Glomerular endothelial cell (primary cell): ENCODE results near the gene ABLIM2. TPM values are rescaled to one million over a fixed set of nuclear protein-coding genes. Genes with fewer than 3 reads are reported as not detected.

Source experiments
- DNase-seq: peaks from one replicate; pipeline ENCODE4 v3.0.0-alpha.2; 2011; ENCODE audit warnings: low read depth, low spot score; ENCODE audit errors: extremely low read depth
- total RNA-seq: library from RNA; depleted of rRNA; stranded (reverse); fragments of >200 nt; gene quantifications from 2 replicates; pipeline ENCODE4 v1.2.3, GENCODE V29; 2015

The ABLIM2 gene
- total RNA-seq, 1 donor from 2014 or later: 0.99 TPM

DNA sequence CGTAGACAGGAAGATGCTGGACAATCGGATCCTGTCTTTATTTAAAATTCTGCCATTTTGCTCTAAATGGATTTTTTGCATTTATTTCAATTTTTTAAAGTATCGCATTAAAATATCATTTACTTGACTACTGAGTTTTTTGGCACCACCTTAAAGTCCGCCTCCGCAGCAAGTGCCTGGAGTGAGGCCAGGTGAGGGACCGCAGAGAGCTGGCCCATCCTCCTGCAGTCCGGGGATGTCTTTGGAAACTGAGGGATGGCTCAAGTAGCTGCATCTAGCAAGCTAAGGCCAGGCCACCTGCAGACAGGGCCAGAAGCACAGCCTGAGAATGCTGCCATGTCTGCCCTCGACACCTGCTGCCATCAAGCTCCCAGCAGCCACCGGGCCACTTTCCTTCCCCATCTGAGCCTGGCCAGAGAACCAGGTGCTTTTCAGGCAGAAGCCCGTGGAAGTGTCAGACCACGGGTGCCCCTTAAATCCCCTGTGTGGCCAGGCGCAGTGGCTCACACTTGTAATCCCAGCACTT is 69.6 kb downstream of the ABLIM2 start:
- no peak for DNase-seq

DNA sequence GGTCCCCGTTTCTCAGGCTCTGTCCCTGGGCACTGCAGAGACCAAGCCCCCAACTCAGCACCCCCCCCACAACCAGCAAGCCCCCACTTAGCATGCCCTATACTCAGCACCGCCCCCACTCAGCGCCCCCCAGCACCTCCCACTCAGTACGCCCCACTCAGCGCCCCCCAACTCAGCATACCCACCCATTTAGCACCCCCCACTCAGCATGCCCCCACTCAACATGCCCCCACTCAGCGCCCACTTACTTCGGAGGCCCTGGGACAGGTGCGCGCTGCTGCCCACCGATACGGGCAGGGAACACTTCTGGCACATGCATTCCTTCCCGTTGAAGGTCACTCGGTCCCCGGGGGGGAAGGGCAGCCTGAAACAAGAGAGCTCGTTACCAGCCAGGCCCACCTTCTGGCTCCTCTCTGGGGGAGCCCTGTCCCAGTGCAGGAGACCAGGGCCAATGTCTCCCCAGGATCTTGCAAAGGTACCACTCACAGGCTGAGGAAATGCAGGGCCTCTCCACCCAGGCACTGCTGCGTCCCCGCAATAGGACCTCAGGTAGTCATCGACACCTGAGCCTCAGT is 70.6 kb downstream of the ABLIM2 start:
- DNase-seq: no peak

GRCh38 chr4:8086783-8087445 is 71.7 kb downstream of the ABLIM2 start:
- no peak for DNase-seq

DNA sequence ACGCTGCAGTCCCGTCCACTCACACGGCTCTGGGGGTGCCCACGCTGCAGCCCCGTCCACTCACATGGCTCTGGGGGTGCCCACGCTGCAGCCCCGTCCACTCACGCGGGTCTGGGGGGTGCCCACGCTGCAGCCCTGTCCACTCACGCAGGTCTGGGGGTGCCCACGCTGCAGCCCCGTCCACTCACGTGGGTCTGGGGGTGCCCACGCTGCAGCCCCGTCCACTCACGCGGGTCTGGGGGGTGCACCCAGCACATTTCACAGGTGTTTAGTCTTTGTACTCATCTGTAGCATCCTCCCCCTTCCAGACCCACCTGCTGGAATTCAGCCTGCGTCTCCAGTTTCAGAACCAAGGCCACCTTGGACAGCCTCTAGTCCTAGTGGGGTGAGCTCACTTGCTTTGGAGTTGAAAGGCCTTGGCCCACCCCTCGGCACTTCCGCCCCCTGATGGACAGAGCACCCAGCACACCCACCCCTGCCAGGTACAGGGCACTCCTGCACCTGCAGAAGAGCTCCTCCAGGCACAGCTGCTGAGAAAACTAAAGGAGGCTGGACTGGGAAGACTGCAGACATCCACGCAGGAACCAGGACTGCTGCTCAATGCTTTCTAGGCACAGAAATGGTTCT is 73.0 kb downstream of the ABLIM2 start:
- DNase-seq: no peak

GRCh38 chr4:8084712-8085490 is 73.7 kb downstream of the ABLIM2 start:
- no peak for DNase-seq

DNA sequence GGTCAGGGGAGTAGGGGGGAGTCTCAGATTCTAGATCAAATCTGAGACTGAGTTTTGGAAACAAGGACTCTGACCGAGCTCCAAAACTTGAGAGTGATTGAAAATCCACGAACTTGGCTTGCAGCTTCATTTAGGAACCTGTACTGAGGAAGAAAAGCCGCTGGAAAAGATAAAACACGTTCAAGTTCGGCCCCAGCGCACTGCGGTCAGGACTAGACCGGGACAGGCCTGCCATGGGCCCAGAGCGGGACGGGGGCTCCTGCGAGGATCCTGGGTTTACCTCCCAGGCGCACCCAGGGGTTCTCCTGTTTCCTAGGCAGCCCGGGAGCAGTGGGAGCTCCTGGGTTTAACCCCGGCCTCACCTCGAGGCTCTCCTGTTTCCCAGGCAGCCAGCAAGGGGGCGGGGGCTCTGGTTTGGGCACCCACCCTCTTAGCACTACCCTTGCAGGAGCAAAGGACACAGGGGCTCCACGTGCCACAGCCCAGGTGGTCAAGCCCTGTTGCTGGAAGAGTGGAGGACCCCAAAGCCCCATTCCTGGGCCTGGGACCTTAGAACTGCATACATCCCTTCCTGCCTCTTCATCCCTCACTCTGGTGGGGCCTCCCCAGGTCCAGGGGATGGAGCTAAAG is 74.5 kb downstream of the ABLIM2 start:
- no peak for DNase-seq

DNA sequence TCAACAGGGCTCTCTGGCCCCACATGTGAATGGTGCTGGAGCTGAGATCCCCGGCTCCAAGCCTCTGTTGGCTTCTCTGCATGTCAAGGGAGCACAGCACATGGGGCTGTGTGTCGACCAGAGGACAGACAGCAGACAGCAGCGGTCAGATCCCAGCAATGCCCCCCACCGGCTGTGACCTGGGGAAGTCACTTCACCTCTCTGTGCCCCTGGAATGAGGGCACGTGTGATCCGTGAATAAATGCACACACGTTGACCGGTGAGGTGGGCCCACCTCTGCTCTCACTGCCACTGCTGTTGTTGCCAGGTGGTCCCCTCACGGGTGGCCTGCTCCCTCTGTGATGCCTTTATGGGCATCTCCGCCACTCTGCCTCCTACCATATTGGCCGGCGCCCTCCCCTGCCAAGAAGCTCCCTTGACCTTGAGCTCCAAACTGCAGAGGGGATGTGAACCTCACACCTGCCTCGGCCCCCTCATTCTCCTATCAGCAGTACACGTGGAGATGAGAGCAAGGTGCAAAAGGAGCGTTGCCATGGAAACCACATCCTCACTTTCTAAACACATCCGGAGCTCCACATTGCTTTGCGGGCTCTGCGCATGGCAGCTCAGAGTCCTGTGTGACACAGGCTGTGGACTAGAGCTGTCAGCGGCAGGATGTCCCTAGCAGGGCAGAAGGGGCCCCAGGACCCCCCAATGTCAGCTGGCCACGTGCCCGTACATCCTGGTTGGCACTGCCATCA is 75.4 kb downstream of the ABLIM2 start:
- no peak for DNase-seq

GRCh38 chr4:8082517-8083055 is 76.0 kb downstream of the ABLIM2 start:
- DNase-seq: peak; percentile 51

DNA sequence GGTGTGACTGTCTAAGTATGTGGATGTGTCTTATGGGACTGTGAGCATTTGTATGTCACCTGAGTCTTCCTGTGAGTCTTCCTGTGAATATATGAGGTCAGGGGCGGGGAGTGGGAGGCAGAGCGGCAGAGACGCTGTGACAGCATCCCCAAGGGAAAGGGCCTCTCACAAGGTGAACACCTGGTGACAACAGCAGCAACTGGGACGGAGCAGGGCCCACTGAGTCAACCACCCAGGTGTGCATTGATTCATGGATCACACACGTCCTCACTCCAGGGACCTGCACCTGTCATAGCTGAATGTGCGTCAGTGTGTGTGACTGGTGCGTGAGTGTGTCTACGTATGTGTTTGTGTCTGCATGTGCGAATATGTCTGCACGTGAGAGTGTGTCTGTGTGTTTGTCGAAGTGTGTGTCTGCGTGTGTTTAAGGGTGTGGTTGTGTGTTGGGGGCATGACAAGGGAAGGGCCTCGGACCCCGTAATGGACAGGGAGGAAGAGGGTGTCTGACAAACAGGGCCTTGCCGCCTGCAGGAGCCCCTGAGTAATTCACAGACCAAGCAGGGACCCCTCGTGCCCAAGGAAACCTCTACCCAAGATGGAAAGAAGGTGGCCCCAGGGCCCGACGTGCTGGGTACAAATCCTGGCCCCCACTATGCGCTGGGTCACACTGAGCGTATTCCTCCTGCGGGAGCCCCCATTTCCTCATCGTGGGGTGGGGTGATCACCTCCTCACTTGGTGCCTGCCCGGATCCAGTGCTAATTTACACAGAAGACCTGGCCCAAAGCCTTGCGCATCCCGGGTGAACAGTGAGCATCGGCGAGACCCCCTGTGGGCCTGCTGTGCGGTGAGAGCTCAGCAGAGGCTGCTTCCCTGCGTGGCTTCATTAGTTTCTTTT is 76.7 kb downstream of the ABLIM2 start:
- DNase-seq: no peak

GRCh38 chr4:8081171-8081570 is 77.4 kb downstream of the ABLIM2 start:
- no peak for DNase-seq

GRCh38 chr4:8080754-8081065 is 77.9 kb downstream of the ABLIM2 start:
- DNase-seq: no peak

GRCh38 chr4:8079916-8080753 is 78.5 kb downstream of the ABLIM2 start:
- DNase-seq: no peak

- DNase-seq: no peak
Measured at GRCh38 chr4:8079031-8079885, 79.4 kb downstream of the ABLIM2 start.

GRCh38 chr4:8078610-8079015 is 80.0 kb downstream of the ABLIM2 start:
- no peak for DNase-seq

- no peak for DNase-seq
Measured at GRCh38 chr4:8078109-8078494, 80.5 kb downstream of the ABLIM2 start.

DNA sequence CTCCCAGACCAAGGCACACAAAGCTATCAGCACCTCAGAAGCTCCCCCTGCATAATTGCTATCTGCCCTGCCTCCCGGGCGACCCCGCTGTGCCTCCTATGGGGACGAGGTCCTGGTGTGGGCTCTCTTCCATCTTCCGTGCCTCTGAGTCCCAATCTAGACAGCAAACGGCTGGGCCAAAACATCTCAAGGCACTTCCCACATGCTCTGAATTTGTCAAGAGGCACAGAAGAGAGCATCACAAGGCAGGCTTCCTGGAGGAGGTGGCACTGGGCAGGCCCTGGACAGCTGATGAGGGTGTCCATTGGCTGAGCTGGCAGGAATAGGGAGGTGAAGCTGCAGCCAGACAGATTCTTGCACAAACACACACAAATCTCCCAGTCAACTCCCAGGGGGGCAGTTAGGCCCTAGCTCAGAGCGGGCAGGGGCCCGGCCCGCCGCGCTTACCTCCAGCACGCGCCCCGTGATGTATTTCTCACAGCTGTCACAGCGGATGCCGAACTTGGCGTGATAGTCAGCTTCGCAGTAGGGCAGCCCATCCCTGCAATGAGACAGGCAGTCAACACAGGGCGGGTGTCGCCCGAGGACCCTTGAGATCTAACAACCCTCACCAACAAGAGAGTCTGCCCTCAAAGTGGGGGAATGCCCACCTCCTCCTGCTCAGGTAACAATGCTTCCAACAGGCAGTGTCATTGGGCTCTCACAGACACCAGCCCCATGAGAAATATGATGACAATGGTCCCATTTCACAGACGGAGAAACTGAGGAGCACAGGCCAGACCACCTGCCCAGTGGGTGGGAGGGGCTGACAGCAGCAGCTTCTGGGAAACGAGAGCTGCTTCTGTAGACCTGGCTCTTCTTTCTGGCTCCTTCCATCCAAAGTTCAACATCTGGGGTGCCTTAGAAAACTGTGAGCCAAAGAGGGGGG is 81.2 kb downstream of the ABLIM2 start:
- no peak for DNase-seq
